22Rv1 (cell line): ENCODE results near the gene SLC8A3.

Experiments used
- ZFX ChIP-seq: fragments of 450-650 bp; IDR thresholded peaks from 2 replicates; pipeline ENCODE4 v1.6.1; 2017; ENCODE audit warnings: antibody characterized with exemption, borderline replicate concordance
- TF ChIP-seq, protein P1 (sequence below): fragments of 450-650 bp; IDR thresholded peaks from 2 replicates; pipeline ENCODE4 v1.5.1; 2017; ENCODE audit warnings: mild to moderate bottlenecking

DNA sequence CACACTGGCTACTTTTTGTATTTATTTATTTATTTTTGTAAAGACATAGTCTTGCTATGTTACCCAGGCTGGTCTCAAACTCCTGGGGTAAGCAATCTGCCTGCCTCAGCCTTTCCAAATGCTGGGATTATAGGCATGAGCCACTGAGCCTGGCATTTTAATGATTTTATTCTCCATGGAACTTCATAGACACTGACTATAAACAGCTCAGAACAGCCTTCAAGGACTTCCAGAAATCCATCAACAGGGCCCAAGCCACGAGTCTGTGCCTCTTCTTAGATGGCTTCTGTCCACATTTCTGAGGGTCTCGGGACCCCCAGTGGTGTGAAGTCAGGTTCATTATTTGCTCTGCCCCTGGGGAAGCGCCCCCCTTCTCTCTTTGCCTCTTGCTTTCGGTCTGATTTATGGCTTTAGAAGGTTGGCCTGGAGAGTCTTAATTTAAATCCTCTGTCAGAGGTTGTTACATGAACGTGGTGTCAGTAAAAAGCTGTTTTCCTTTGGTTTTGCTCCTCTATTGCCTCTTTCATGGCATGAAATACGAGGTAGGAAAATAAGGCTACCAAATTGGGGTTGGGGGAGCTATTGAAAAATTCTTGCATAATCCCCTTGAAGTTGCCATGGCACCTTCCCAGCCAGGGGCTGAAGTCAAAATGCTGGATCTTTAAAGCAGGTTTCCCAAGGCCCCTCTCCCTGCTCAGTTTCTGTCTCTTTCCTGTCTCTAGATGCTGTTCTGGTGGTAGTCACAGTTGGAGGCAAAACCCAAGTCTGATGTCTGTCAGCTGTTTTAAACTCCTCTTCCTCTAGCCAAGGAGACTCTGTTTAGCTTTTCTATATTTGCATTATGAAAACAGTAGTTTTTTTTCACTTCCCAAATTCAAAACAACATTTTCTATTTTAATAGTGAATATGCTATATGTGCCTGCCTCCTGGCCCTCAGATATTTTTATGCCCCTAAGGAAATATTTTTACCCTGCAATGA is 180.2 kb downstream of the SLC8A3 start:
- TF ChIP-seq, protein P1, sequence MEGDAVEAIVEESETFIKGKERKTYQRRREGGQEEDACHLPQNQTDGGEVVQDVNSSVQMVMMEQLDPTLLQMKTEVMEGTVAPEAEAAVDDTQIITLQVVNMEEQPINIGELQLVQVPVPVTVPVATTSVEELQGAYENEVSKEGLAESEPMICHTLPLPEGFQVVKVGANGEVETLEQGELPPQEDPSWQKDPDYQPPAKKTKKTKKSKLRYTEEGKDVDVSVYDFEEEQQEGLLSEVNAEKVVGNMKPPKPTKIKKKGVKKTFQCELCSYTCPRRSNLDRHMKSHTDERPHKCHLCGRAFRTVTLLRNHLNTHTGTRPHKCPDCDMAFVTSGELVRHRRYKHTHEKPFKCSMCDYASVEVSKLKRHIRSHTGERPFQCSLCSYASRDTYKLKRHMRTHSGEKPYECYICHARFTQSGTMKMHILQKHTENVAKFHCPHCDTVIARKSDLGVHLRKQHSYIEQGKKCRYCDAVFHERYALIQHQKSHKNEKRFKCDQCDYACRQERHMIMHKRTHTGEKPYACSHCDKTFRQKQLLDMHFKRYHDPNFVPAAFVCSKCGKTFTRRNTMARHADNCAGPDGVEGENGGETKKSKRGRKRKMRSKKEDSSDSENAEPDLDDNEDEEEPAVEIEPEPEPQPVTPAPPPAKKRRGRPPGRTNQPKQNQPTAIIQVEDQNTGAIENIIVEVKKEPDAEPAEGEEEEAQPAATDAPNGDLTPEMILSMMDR: no peak
- no peak for TF ChIP-seq ZFX
